ENCODE data around the gene CPA1. TPM values are rescaled to one million over a fixed set of nuclear protein-coding genes. Genes with fewer than 3 reads are reported as not detected.

CPA1 gene
- polyA plus RNA-seq, 1 donor (not counting 4 experiments of a cell fraction or from before 2014, with no cell fraction given): not detected

DNA sequence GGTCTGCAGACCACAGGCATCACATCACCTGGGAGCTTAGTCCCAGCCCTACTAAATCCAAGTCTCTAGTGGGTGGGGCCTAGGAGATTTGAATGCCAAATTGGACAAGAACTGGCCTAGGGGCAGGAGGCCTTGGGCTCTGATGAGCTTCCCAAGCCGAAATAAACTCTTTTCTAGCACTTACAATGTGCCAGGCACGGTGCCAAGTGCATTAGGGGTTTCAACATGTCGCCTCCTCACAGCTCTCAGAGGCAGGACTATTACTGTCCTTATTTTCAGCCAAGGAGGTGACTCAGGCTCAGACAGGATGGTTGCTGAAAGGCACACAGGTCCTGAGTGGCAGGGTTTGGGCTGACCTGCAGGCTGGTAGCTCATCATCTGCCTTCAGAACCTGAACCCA lies 9.2 kb upstream of the CPA1 start:
- DNase-seq (ENCODE audit: low read depth, low spot score): no peak
- Histone ChIP-seq H3K36me3 (ENCODE audit: control insufficient read depth in 2 of 2, extremely low read depth in 1 of 2, insufficient read depth in 2 of 2, low read length in 2 of 2) (no peaks in the 10 kb centered on the region), H3K27me3 (ENCODE audit: control insufficient read depth, extremely low read depth, insufficient read depth, low read length) (no peaks in the 10 kb centered on the region), H3K27ac (ENCODE audit: control insufficient read depth, insufficient read depth, low read length) (no peak overlapping the region), H3K4me2 (ENCODE audit: control insufficient read depth, extremely low read depth, insufficient read depth, low read depth, low read length) (no peak overlapping the region), H3K9ac (ENCODE audit: control insufficient read depth, extremely low read depth, insufficient read depth, low read length) (no peak overlapping the region), H3K4me1 (ENCODE audit: control insufficient read depth, extremely low read depth, insufficient read depth, low read length) (peaks cover 60% of the 10 kb centered on the region), H3K79me2 (ENCODE audit: control insufficient read depth, insufficient read depth, low read length) (no peaks in the 10 kb centered on the region), H3K4me3 (ENCODE audit: control insufficient read depth in 2 of 3, extremely low read depth in 1 of 3, insufficient read depth in 2 of 3, low read depth in 1 of 3, low read length in 3 of 3) (no peak overlapping the region), H4K20me1 (ENCODE audit: control insufficient read depth, extremely low read depth, insufficient read depth, low read length) (no peaks in the 10 kb centered on the region), H3K9me1 (ENCODE audit: control insufficient read depth, extremely low read depth, insufficient read depth, low read length) (no peaks in the 10 kb centered on the region), H3K9me3 (ENCODE audit: control insufficient read depth, low read depth, low read length) (peaks cover 3% of the 10 kb centered on the region), H2AFZ (ENCODE audit: control insufficient read depth, low read length) (no peak overlapping the region)
- dilution Hi-C loops (cut with MboI; ENCODE audit: extremely low pct_ligation_motif_present, low sequenced_read_pairs): no loop called here
- no peak for FAIRE-seq
- TF ChIP-seq, protein P1, sequence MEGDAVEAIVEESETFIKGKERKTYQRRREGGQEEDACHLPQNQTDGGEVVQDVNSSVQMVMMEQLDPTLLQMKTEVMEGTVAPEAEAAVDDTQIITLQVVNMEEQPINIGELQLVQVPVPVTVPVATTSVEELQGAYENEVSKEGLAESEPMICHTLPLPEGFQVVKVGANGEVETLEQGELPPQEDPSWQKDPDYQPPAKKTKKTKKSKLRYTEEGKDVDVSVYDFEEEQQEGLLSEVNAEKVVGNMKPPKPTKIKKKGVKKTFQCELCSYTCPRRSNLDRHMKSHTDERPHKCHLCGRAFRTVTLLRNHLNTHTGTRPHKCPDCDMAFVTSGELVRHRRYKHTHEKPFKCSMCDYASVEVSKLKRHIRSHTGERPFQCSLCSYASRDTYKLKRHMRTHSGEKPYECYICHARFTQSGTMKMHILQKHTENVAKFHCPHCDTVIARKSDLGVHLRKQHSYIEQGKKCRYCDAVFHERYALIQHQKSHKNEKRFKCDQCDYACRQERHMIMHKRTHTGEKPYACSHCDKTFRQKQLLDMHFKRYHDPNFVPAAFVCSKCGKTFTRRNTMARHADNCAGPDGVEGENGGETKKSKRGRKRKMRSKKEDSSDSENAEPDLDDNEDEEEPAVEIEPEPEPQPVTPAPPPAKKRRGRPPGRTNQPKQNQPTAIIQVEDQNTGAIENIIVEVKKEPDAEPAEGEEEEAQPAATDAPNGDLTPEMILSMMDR (optimal IDR thresholded peaks at IDR 0.05 in 1 of 3, IDR thresholded peaks at IDR 0.05 in 1 of 3, conservative IDR thresholded peaks at IDR 0.05 in 1 of 3; ENCODE audit: extremely low read depth in 1 of 3, insufficient read depth in 2 of 3, low read length in 3 of 3): no peak
- no peak for TF ChIP-seq EZH2 (IDR thresholded peaks at IDR 0.05; ENCODE audit: low read length)

DNA sequence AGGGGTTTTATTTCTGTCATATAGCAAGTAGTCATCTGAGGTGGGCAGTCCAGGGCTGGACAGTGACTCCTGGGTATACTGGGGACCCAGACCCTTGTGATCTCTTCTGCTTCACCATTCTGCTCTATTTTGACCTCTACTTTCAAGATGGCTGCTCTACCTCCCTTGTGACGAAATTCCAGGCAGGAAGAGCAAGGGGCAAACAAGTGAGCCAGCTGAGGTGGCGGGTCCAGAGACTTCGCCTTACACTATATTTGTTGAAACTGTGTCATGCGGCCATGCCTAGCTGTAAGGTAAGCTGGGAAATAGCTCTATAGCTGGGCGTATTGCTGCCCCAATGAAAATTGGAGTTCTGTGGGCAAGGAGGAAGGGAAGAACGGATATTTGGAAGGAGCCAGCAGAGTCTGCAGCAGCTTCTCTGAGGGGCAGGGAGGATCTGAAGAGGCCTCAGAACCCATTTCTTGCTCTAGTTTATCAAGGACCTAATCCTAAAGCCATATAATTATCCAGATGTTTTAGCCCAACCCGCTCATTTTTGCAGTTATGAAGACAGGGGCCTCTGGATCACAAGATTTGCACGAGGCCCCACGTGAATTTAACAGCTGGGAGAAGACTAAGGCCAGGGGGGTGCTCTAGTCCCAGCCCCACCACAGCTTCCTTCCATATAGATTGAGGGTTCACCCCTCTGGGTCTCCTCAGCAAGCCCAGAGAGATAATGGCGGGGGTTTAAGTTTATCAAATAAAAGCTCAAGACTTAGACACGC lies 7.7 kb upstream of the CPA1 start:
- Histone ChIP-seq H3K9me1 (ENCODE audit: control insufficient read depth, extremely low read depth, insufficient read depth, low read length) (no peaks in the 10 kb centered on the region), H3K4me3 (ENCODE audit: control insufficient read depth in 2 of 3, extremely low read depth in 1 of 3, insufficient read depth in 2 of 3, low read depth in 1 of 3, low read length in 3 of 3) (no peak overlapping the region), H3K27ac (ENCODE audit: control insufficient read depth, insufficient read depth, low read length) (peak overlapping the region; percentile 94), H3K79me2 (ENCODE audit: control insufficient read depth, insufficient read depth, low read length) (no peaks in the 10 kb centered on the region), H3K9ac (ENCODE audit: control insufficient read depth, extremely low read depth, insufficient read depth, low read length) (peak overlapping the region; percentile 82), H3K36me3 (ENCODE audit: control insufficient read depth in 2 of 2, extremely low read depth in 1 of 2, insufficient read depth in 2 of 2, low read length in 2 of 2) (no peaks in the 10 kb centered on the region), H3K4me2 (ENCODE audit: control insufficient read depth, extremely low read depth, insufficient read depth, low read depth, low read length) (peak overlapping the region; percentile 81), H4K20me1 (ENCODE audit: control insufficient read depth, extremely low read depth, insufficient read depth, low read length) (no peaks in the 10 kb centered on the region), H3K27me3 (ENCODE audit: control insufficient read depth, extremely low read depth, insufficient read depth, low read length) (no peaks in the 10 kb centered on the region), H3K4me1 (ENCODE audit: control insufficient read depth, extremely low read depth, insufficient read depth, low read length) (peaks cover 54% of the 10 kb centered on the region), H3K9me3 (ENCODE audit: control insufficient read depth, low read depth, low read length) (peaks cover 6% of the 10 kb centered on the region), H2AFZ (ENCODE audit: control insufficient read depth, low read length) (no peak overlapping the region)
- FAIRE-seq (no peak), DNase-seq (ENCODE audit: low read depth, low spot score) (no peak)
- dilution Hi-C loops (cut with MboI; ENCODE audit: extremely low pct_ligation_motif_present, low sequenced_read_pairs): no loop called here
- TF ChIP-seq, protein P1 (optimal IDR thresholded peaks at IDR 0.05 in 1 of 3, IDR thresholded peaks at IDR 0.05 in 1 of 3, conservative IDR thresholded peaks at IDR 0.05 in 1 of 3; ENCODE audit: extremely low read depth in 1 of 3, insufficient read depth in 2 of 3, low read length in 3 of 3): no peak
- no peak for TF ChIP-seq EZH2 (IDR thresholded peaks at IDR 0.05; ENCODE audit: low read length)
